ENCODE measurements around the gene RPP14.

RPP14 gene

DNA sequence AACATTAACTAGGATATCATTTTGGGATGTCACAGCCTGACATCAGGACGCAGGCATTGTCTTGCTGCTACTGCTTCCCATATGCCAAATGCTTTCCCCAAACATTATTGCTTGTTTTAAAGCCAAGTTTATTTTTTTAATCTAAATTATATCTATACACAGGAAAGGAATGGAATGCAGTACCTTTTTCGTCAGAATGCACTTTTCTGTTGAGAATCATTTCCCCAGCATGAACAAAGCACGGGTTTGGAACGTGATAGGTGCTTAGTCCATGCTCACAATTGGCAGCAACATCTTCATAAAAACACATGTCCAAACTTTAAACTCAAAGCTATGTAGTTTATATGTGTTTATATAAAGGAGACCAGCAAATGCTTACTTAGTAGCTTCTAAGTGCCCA, 52.8 kb downstream of the RPP14 start:
- DNase-seq, result no peak

DNA sequence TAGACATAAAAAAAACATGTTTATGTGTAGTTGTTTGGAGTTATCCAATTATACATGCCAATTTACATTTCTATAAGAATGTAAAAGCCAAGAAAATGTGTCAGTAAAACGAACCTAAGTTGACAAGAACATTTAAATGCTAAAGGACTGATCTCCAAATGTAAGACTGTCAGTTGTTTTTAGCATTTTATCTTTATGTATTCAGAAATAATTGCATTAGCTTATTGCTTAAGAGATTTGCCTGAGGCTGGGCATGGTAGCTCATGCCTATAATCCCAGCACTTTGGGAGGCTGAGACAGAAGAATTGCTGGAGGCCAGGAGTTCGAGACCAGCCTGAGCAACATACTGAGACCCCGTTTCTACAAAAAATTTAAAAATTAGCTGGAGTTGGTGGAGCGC, 53.6 kb downstream of the RPP14 start:
- DNase-seq, result no peak

DNA sequence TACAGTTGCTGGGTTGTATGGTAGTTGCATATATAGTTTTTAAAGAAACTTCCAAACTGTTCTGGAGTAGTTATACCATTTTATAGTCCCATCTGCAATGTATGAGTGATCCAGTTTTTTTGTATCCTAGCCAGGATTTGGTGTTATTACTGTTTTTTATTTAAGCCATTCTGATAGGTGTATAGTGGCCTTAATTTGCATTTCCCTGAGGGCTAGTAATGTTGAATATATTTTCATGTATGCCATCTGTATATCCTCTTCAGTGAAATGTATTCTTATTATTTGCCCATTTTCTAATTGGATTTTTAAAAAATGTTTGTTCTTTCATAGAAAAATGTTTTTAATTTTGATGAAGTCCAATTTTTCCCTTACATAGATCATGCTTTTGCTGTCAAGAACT, 55.8 kb downstream of the RPP14 start:
- DNase-seq, result no peak

DNA sequence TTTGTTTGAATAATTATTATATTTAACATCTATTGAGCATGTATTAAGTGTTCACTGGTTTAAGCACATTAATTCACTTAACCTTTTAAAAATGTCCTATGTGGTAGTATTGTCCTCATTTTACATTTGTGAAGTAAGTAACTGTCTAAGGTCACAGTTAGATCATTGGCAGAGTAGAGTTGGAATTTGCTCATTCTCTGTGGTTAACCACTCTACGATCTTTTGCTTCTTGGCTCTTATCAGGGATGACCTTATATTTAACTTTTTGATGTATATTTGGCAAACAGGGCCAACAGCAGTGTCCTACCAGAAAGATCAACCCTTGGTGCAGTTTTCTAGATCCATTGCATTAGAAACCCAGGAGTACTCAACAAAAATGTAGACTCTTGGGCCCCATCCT, 60.7 kb downstream of the RPP14 start:
- no peak for DNase-seq

DNA sequence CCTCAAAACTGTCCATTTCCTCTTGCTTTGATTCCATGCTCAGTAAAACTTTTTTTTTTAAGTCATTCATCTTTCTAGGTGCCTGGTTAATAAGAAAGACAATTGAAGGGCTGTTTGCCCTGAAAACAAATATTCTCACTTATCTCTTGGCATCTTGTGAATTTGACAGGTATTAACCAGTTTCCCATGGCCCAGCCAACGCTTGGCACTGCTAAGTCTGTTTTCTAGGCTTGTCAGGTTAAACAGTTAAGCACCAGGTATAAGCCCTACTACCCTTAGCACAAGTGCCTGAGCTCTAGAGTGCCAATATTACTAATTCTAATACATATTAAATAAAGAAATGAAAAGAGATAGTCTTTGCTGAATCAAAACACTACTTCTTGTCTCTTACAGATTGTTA, 63.0 kb downstream of the RPP14 start:
- no peak for DNase-seq

All from stimulated activated CD4-positive, alpha-beta T cell treated with anti-CD3 and anti-CD28 coated beads, Interleukin-4, amount 100 ng/mL, for 1 hour (primary cell).